Measurements from ENCODE around the gene FGD5. TPM values are rescaled to one million over a fixed set of nuclear protein-coding genes. Genes with fewer than 3 reads are reported as not detected.

FGD5 gene
- total RNA-seq, 1 donor from 2014 or later, result 0.24 TPM

DNA sequence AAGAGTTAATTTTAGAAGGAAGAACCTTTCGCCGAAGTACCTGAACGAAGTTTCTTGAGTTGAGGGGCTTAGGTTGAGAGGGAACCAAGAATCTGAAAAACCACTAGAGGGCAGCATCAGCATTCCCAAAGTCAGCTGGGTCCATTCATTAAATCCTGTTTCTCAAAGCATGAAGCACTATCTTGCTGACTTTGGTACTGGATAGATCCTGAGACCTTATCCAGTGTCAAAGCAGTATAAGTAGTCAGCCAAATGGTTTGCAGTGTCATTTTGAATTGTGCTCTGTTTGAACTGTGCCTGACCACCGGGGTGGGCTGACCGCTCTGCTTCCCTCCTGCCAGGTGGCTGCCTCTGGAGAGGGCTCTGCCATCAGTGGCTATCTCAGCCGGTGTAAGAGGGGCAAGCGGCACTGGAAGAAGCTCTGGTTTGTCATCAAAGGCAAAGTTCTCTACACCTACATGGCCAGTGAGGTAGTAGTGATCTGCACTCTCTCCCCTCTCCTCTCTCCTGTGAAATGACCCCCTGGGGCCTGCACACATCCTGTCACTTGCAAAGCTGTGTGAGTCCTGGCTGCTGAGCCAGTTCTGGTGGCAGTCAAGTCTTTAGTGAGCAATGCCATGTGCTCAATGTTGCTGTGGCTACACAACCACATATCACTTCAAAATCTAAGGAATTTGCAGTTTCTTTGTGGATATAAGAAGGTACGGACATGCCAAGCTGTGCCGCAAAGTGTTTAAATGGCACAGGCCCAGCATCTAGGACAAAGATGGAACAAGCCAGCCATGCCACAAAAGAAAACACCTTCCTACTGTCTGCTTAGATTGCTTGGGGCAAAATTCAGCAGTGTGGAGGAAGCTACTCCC is 107.2 kb downstream of the FGD5 start:
- Mint-ChIP-seq H3K27ac (no peak overlapping the region), H3K36me3 (no peaks in the 10 kb centered on the region), H3K4me1 (peaks cover 24% of the 10 kb centered on the region), H3K9me3 (no peaks in the 10 kb centered on the region), H3K4me3 (no peak overlapping the region), H3K27me3 (ENCODE audit: insufficient read depth, low read depth) (no peaks in the 10 kb centered on the region)
- H3K9me3 ChIP-seq (ENCODE audit: low read depth), result no peaks in the 10 kb centered on the region
- no peak overlapping the region for H3K4me2 ChIP-seq
- no peaks in the 10 kb centered on the region for H3K36me3 ChIP-seq
- peaks cover 6% of the 10 kb centered on the region for H4K20me1 ChIP-seq (ENCODE audit: low read depth)
- peak; percentile 80 for DNase-seq (ENCODE audit: low spot score)
- peaks cover 10% of the 10 kb centered on the region for H3K4me1 ChIP-seq
- no peak overlapping the region for H3K4me3 ChIP-seq
- H3K27me3 ChIP-seq, result no peaks in the 10 kb centered on the region
- peaks cover 9% of the 10 kb centered on the region for H3F3A ChIP-seq (ENCODE audit: low read depth)
- no peak overlapping the region for H3K27ac ChIP-seq
- no peaks in the 10 kb centered on the region for H3K79me2 ChIP-seq (ENCODE audit: low read depth)
- TF ChIP-seq CTCF (IDR thresholded peaks at IDR 0.05), result peak; percentile 83
- no peak for TF ChIP-seq EZH2 (IDR thresholded peaks at IDR 0.05)
- H3K9ac ChIP-seq, result no peak overlapping the region
- H2AFZ ChIP-seq (replicated peaks), result no peak overlapping the region

- H3K4me3 ChIP-seq, result no peak overlapping the region
- no peaks in the 10 kb centered on the region for H3K36me3 Mint-ChIP-seq
- DNase-seq (ENCODE audit: low spot score), result no peak
- no peaks in the 10 kb centered on the region for H3K79me2 ChIP-seq (ENCODE audit: low read depth)
- H3K4me1 ChIP-seq, result peaks cover 10% of the 10 kb centered on the region
- H4K20me1 ChIP-seq (ENCODE audit: low read depth), result peaks cover 6% of the 10 kb centered on the region
- H3K27me3 Mint-ChIP-seq (ENCODE audit: insufficient read depth, low read depth), result no peaks in the 10 kb centered on the region
- no peak overlapping the region for H3K9ac ChIP-seq
- no peak overlapping the region for H3K27ac Mint-ChIP-seq
- peaks cover 9% of the 10 kb centered on the region for H3F3A ChIP-seq (ENCODE audit: low read depth)
- H3K4me1 Mint-ChIP-seq, result peaks cover 24% of the 10 kb centered on the region
- H3K9me3 ChIP-seq (ENCODE audit: low read depth), result no peaks in the 10 kb centered on the region
- H3K27me3 ChIP-seq, result no peaks in the 10 kb centered on the region
- H3K4me2 ChIP-seq, result no peak overlapping the region
- no peak for TF ChIP-seq EZH2 (IDR thresholded peaks at IDR 0.05)
- no peak for TF ChIP-seq EZH2phosphoT487 (IDR thresholded peaks at IDR 0.05)
- TF ChIP-seq CTCF (IDR thresholded peaks at IDR 0.05), result no peak
- no peaks in the 10 kb centered on the region for H3K9me3 Mint-ChIP-seq
- no peaks in the 10 kb centered on the region for H3K36me3 ChIP-seq
- H2AFZ ChIP-seq (replicated peaks), result no peak overlapping the region
- no peak overlapping the region for H3K27ac ChIP-seq
- H3K4me3 Mint-ChIP-seq, result no peak overlapping the region
Observed at GRCh38 chr3:14926592-14926991, 107.8 kb downstream of the FGD5 start.

DNA sequence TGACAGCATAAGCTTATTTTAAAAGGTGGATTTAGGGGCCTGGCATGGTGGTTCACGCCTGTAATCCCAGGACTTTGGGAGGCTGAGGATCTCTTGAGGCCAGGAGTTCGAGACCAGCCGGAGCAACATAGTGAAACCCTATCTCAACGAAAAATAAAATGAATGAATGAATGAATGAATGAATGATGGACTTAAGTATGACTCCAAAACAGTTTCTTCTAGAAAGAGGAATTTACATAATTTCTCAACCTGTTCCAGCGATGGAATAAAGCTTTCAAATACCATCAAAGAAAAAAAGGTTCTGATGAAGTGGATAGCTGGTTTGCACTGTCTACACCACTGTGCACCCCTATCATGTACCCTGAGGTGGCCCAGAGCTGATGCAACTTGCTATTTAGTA is 108.5 kb downstream of the FGD5 start:
- Mint-ChIP-seq H3K36me3 (no peaks in the 10 kb centered on the region), H3K9me3 (no peaks in the 10 kb centered on the region), H3K4me1 (peaks cover 24% of the 10 kb centered on the region), H3K4me3 (no peak overlapping the region), H3K27me3 (ENCODE audit: insufficient read depth, low read depth) (no peaks in the 10 kb centered on the region), H3K27ac (no peak overlapping the region)
- Histone ChIP-seq H3K79me2 (ENCODE audit: low read depth) (no peaks in the 10 kb centered on the region), H3K4me1 (peaks cover 10% of the 10 kb centered on the region), H3K9ac (no peak overlapping the region), H3F3A (ENCODE audit: low read depth) (peaks cover 9% of the 10 kb centered on the region), H3K36me3 (no peaks in the 10 kb centered on the region), H3K9me3 (ENCODE audit: low read depth) (no peaks in the 10 kb centered on the region), H3K4me3 (no peak overlapping the region), H3K27me3 (no peaks in the 10 kb centered on the region), H2AFZ (replicated peaks) (no peak overlapping the region), H3K27ac (no peak overlapping the region), H4K20me1 (ENCODE audit: low read depth) (peaks cover 6% of the 10 kb centered on the region), H3K4me2 (no peak overlapping the region)
- DNase-seq (ENCODE audit: low spot score), result no peak
- TF ChIP-seq CTCF (IDR thresholded peaks at IDR 0.05) (no peak), EZH2 (IDR thresholded peaks at IDR 0.05) (no peak), EZH2phosphoT487 (IDR thresholded peaks at IDR 0.05) (no peak)

Data from neural progenitor cell (in vitro differentiated cells).